BLaER1 (cell line): ENCODE results near the gene PLPP1.

Experiments used
- H3K27ac ChIP-seq: shearing (Covaris generic); formaldehyde crosslinking; 2 replicates; pipeline ENCODE4 v1.8.1; 2022
- H3K27me3 ChIP-seq: shearing (Covaris generic); formaldehyde crosslinking; 2 replicates; pipeline ENCODE4 v1.8.1; 2022
- H3K36me3 ChIP-seq: shearing (Covaris generic); formaldehyde crosslinking; 2 replicates; pipeline ENCODE4 v1.8.1; 2022
- H3K4me1 ChIP-seq: shearing (Covaris generic); formaldehyde crosslinking; 2 replicates; pipeline ENCODE4 v1.8.1; 2022
- H3K4me2 ChIP-seq: shearing (Covaris generic); formaldehyde crosslinking; 2 replicates; pipeline ENCODE4 v1.8.1; 2022
- H3K4me3 ChIP-seq: shearing (Covaris generic); formaldehyde crosslinking; 2 replicates; pipeline ENCODE4 v1.8.1; 2022
- H3K9ac ChIP-seq: shearing (Covaris generic); formaldehyde crosslinking; 2 replicates; pipeline ENCODE4 v1.8.1; 2022
- H3K9me3 ChIP-seq: shearing (Covaris generic); formaldehyde crosslinking; 2 replicates; pipeline ENCODE4 v1.8.1; 2022
- H4K20me1 ChIP-seq: shearing (Covaris generic); formaldehyde crosslinking; 2 replicates; pipeline ENCODE4 v1.8.1; 2022
- Cebpa-rat ChIP-seq: shearing (Covaris generic); IDR thresholded peaks from 2 replicates; pipeline ENCODE4 v1.8.1; 2022

Gene PLPP1

DNA sequence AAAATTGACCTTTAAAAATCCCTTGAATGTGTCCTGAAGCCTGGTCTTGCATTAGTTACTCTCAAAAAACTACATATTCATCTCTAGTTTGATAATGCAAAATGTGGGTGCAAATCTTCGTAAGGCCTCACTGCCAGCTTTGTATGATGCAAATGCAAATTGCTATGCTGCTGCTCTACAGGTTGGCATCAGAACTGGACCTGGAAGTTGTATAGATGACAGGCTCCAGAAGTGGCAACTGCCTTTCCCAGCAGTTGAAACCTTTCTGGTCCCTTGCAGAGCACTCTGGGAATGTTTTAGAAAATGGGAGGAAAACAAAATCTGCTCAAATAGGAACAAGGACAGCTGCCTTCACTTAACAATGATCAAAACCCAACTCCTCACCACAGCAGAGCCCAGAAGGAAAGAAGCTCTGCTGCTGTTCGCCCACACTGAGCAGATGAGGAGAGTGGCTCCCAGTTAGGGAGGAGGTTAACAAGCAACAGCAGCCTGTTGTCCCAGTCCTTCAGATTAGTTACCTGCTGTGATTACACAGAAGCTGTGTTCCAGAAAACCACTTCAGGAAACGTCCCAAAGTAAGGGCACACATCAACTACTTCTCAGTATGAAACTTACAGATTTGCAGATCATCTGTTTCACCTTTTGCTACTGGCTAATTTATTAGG, 93.5 kb downstream of the PLPP1 start:
- Histone ChIP-seq H3K4me1 (no peaks in the 10 kb centered on the region), H3K9me3 (0 out of 2 replicates have a peak, but pooled peaks cover 3% of the 10 kb centered on the region), H3K27me3 (no peaks in the 10 kb centered on the region), H3K36me3 (0 out of 2 replicates have a peak, but pooled peaks cover 7% of the 10 kb centered on the region), H3K4me2 (no peak overlapping the region), H3K4me3 (no peak overlapping the region), H4K20me1 (no peaks in the 10 kb centered on the region), H3K27ac (no peak overlapping the region), H3K9ac (no peak overlapping the region)
- no peak for TF ChIP-seq Cebpa-rat

DNA sequence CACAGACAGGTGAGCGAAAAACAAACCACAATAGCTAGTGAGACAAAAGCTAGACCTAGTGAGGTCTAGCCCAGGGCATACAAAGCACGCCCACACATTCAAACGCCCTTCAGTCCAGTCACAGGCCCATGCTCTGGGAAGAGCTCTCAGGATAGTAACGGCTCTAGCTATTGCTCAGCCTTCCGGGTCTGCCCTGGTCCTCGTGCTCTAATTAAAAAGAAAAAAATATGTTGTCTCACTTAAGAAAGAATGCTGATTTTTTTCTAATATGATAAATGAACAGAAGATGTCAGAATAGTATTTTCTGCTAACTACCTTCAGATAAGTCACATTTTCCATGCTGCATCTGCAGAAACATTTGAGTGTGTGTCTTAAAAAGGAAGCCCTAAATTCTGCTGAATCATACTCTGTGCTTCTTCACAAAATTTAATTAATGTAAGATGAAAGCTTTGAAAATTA, 94.5 kb downstream of the PLPP1 start:
- no peak overlapping the region for H3K27ac ChIP-seq
- no peak overlapping the region for H3K9ac ChIP-seq
- H3K4me3 ChIP-seq: no peak overlapping the region
- TF ChIP-seq Cebpa-rat: no peak
- 0 out of 2 replicates have a peak, but pooled peaks cover 7% of the 10 kb centered on the region for H3K36me3 ChIP-seq
- H3K27me3 ChIP-seq: no peaks in the 10 kb centered on the region
- no peaks in the 10 kb centered on the region for H3K4me1 ChIP-seq
- H3K9me3 ChIP-seq: peaks cover 13% of the 10 kb centered on the region; the same call in 1 of the 2 replicates
- no peaks in the 10 kb centered on the region for H4K20me1 ChIP-seq
- no peak overlapping the region for H3K4me2 ChIP-seq

DNA sequence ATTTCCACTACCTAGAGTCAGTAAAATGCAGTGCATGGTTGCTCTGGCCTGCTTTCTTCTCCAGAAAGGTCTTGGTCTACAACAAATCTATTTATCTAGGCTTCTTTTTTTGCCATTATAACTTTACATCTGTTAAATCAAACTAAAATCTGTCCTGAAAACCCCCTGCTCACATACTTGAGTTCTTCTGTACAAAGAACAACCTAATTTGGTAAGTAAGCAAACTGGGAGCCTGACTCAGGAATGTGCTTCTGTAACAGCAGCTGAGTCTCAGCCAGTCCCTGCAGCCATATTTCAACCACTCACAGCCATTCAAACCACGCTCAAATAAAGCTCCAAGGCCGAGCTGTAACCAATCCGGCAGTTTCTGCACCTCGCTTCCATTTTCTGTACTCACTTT, 95.8 kb downstream of the PLPP1 start:
- no peaks in the 10 kb centered on the region for H3K4me1 ChIP-seq
- 0 out of 2 replicates have a peak, but pooled peaks cover 7% of the 10 kb centered on the region for H3K36me3 ChIP-seq
- H3K9ac ChIP-seq: no peak overlapping the region
- no peaks in the 10 kb centered on the region for H4K20me1 ChIP-seq
- no peak overlapping the region for H3K27ac ChIP-seq
- no peak overlapping the region for H3K4me3 ChIP-seq
- no peak overlapping the region for H3K4me2 ChIP-seq
- no peak for TF ChIP-seq Cebpa-rat
- peaks cover 16% of the 10 kb centered on the region; the same call in 1 of the 2 replicates for H3K9me3 ChIP-seq
- no peaks in the 10 kb centered on the region for H3K27me3 ChIP-seq

DNA sequence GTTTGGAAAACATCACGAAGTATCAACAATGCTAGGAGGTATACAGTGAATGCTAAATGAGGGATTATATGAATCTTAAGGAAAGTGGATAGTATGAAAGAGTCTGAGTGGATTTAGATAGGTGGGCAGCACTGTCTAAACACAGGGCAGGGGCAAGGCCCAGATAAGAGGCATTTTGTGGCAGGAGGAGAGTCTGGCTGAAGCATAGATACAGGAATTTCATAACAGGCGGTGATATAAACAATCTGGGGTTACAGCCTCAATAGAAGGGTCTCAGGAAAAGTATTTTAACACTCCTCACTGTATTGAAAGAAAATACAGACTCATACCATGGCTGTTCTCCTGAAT, 96.9 kb downstream of the PLPP1 start:
- Histone ChIP-seq H3K4me1 (no peaks in the 10 kb centered on the region), H4K20me1 (no peaks in the 10 kb centered on the region), H3K4me3 (no peak overlapping the region), H3K27me3 (no peaks in the 10 kb centered on the region), H3K4me2 (no peak overlapping the region), H3K9ac (no peak overlapping the region), H3K27ac (no peak overlapping the region), H3K9me3 (peaks cover 28% of the 10 kb centered on the region; the same call in 1 of the 2 replicates), H3K36me3 (0 out of 2 replicates have a peak, but pooled peaks cover 7% of the 10 kb centered on the region)
- TF ChIP-seq Cebpa-rat: no peak

DNA sequence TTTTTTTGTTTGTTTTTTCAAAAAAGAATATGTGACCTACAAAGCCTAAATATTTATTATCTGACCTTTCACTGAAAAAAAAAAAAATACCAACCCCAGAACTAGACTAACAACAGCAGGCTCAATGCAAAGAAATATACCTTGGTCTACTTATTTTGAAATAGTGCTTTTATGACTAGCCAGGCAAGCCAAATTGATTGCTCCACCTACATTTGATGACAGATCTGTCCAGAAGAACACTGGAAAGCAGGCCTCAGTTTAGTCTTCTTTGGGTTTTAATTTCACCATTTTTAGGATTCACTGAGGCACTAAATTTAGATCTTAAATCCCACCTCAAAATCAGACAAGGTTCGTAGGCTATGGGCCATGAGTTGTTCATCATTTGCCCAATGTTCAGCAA, 97.3 kb downstream of the PLPP1 start:
- H3K27ac ChIP-seq: no peak overlapping the region
- no peaks in the 10 kb centered on the region for H3K4me1 ChIP-seq
- H3K4me3 ChIP-seq: no peak overlapping the region
- 0 out of 2 replicates have a peak, but pooled peaks cover 7% of the 10 kb centered on the region for H3K36me3 ChIP-seq
- H3K9ac ChIP-seq: no peak overlapping the region
- H3K4me2 ChIP-seq: no peak overlapping the region
- no peaks in the 10 kb centered on the region for H4K20me1 ChIP-seq
- no peaks in the 10 kb centered on the region for H3K27me3 ChIP-seq
- no peak for TF ChIP-seq Cebpa-rat
- H3K9me3 ChIP-seq: peaks cover 32% of the 10 kb centered on the region

DNA sequence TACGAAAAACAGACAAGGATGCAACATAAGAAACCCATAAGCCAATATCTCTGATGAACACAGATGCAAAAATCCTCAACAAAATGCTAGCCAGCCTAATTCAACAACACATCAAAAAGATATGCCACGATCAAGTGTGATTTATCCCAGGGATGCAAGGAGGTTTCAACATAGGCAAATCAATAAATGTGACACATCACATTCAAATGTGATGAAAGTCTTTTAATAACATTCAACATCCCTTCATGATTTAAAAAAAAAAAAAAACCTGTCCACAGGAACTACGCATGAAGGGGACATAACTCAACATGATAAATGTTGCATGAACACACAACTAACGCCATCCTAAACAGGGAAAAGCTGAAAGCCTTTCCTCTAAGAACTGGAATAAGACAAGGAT, 102.2 kb downstream of the PLPP1 start:
- Histone ChIP-seq H3K4me2 (no peak overlapping the region), H3K9me3 (peaks cover 73% of the 10 kb centered on the region), H3K27ac (no peak overlapping the region), H3K27me3 (no peaks in the 10 kb centered on the region), H3K4me1 (no peaks in the 10 kb centered on the region), H4K20me1 (no peaks in the 10 kb centered on the region), H3K36me3 (peaks cover 35% of the 10 kb centered on the region), H3K9ac (no peak overlapping the region), H3K4me3 (no peak overlapping the region)
- TF ChIP-seq Cebpa-rat: no peak

DNA sequence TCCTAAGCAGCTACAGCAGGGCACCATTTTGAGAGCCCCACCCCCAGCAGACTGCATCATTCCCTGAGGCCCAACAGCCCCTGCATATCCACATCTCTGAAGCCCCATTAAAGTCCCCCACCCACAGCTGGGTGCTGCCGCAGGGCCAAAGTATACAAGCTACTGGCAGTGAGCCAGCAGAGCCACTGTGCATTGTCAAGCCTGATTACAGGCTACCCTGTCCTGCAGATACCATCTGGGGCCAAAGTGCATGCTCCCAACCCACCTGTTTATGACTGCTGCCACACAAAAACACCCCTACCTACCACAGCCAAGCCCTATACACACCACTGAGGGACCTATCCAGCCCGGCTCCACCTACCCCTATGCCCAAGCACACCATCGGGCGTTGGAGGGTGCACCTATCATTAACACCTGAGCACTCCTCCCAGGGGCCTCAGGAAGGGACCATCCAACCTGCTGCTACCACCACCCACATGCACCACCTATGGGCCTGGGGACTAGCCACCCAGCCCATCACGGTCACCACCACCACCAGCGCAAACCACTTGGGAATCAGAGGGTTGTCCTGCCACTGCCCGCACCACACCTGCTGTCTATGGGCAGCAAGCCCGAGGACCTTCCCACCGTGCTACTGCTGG, 105.0 kb downstream of the PLPP1 start:
- peaks cover 62% of the 10 kb centered on the region for H3K36me3 ChIP-seq
- no peak overlapping the region for H3K4me2 ChIP-seq
- no peak overlapping the region for H3K27ac ChIP-seq
- no peak for TF ChIP-seq Cebpa-rat
- no peak overlapping the region for H3K4me3 ChIP-seq
- H3K9ac ChIP-seq: no peak overlapping the region
- H4K20me1 ChIP-seq: no peaks in the 10 kb centered on the region
- peaks cover 59% of the 10 kb centered on the region for H3K9me3 ChIP-seq
- no peaks in the 10 kb centered on the region for H3K27me3 ChIP-seq
- H3K4me1 ChIP-seq: no peaks in the 10 kb centered on the region

DNA sequence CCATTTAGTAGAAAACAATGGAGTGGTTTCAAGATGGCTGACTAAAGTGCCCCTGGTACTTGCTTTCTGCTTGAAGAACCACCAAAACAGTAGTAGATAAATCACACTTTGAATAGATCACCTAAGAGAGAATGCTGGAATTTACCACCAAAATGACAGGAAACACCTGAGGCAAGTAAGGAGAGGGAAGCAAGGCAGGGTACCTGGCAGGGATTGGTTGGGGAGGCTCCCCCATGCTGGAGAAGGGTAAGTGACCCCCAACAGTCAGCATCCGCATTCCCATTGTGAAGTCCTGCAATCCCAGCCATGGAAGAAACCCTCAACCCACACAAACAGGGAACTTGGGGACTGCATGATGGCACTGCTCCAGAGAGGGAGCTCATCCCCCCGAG, 105.5 kb downstream of the PLPP1 start:
- TF ChIP-seq Cebpa-rat: no peak
- Histone ChIP-seq H3K9ac (no peak overlapping the region), H3K4me3 (no peak overlapping the region), H3K27ac (no peak overlapping the region), H3K4me1 (no peaks in the 10 kb centered on the region), H3K9me3 (peaks cover 59% of the 10 kb centered on the region), H3K4me2 (no peak overlapping the region), H3K36me3 (peaks cover 67% of the 10 kb centered on the region), H3K27me3 (no peaks in the 10 kb centered on the region), H4K20me1 (no peaks in the 10 kb centered on the region)

DNA sequence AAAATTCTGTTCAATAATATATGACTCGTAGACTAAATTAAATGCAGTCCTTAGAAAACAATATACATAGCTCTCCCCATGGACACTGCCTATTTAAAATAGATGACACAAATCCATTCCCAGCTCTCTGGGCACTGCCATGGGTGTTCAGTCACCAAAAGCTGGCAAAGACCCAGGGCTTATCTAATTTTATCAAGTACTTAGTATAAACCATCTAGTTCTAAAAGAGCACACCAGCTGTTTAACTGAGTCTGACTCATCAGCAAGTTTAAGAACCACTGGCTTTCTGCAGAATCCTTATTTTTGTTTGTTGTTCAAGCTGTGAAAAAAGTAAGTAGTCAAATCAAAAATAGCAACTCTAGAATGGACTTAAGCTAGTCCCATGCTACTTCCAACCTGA, 107.6 kb downstream of the PLPP1 start:
- H3K4me2 ChIP-seq: no peak overlapping the region
- peaks cover 87% of the 10 kb centered on the region for H3K36me3 ChIP-seq
- no peaks in the 10 kb centered on the region for H3K4me1 ChIP-seq
- no peak overlapping the region for H3K27ac ChIP-seq
- peaks cover 38% of the 10 kb centered on the region for H3K9me3 ChIP-seq
- no peaks in the 10 kb centered on the region for H4K20me1 ChIP-seq
- TF ChIP-seq Cebpa-rat: no peak
- no peaks in the 10 kb centered on the region for H3K27me3 ChIP-seq
- no peak overlapping the region for H3K4me3 ChIP-seq
- H3K9ac ChIP-seq: no peak overlapping the region

DNA sequence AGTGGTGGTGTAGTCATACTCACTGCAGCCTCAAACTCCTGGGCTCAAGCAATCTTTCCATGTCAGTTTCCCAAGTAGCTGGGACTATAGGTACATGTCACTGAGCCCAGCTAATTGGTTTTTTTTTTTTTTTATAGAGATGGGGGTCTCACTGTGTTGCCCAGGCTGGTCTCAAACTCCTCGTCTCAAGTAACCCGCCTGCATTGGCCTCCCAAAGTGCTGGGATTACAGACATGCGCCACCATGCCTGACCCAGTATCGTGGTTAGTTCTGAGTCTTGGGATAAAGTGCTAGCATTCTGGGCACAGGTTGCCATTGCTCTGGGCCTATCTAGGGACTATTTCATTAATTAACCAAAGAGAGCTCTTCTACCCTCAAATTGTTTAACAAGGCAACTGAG, 108.3 kb downstream of the PLPP1 start:
- Histone ChIP-seq H3K9ac (no peak overlapping the region), H3K9me3 (peaks cover 33% of the 10 kb centered on the region), H3K27ac (no peak overlapping the region), H3K4me1 (no peaks in the 10 kb centered on the region), H4K20me1 (no peaks in the 10 kb centered on the region), H3K27me3 (no peaks in the 10 kb centered on the region), H3K4me3 (no peak overlapping the region), H3K36me3 (peaks cover 90% of the 10 kb centered on the region), H3K4me2 (no peak overlapping the region)
- no peak for TF ChIP-seq Cebpa-rat
